OCI-LY1 (cell line): ENCODE measurements around the gene ABCB10.

Experiments
- H2AFZ ChIP-seq: fragments of 200-600 bp; sonication (generic), shearing (Covaris generic); 2 replicates; pipeline ENCODE4 v1.6.0; 2014; ENCODE audit warnings: antibody characterized with exemption, mild to moderate bottlenecking, low read length
- H3F3A ChIP-seq: fragments of 200-600 bp; sonication (generic), shearing (Covaris generic); 2 replicates; pipeline ENCODE4 v1.6.0; 2014; ENCODE audit warnings: mild to moderate bottlenecking, antibody characterized with exemption, low read length, moderate library complexity; ENCODE audit not compliant: insufficient read depth
- H3K27ac ChIP-seq: fragments of 200-600 bp; sonication (generic); 2 replicates; pipeline ENCODE4 v1.5.1; 2014; ENCODE audit warnings: low read length, mixed run types, mild to moderate bottlenecking, low read depth; ENCODE audit not compliant: poor library complexity, severe bottlenecking
- H3K27me3 ChIP-seq: fragments of 200-600 bp; sonication (generic); 2 replicates; pipeline ENCODE4 v1.6.0; 2014; ENCODE audit warnings: antibody characterized with exemption, mild to moderate bottlenecking, low read length, moderate library complexity; ENCODE audit not compliant: insufficient read depth
- H3K36me3 ChIP-seq: fragments of 200-600 bp; sonication (generic); 2 replicates; pipeline ENCODE4 v1.6.1; 2014; ENCODE audit warnings: mild to moderate bottlenecking, antibody characterized with exemption, low read length, moderate library complexity, mixed read lengths; ENCODE audit not compliant: insufficient read depth
- H3K4me1 ChIP-seq: fragments of 200-600 bp; sonication (generic); 2 replicates; pipeline ENCODE4 v1.5.1; 2014; ENCODE audit warnings: mild to moderate bottlenecking, low read length, moderate library complexity; ENCODE audit not compliant: insufficient read depth, severe bottlenecking
- H3K4me2 ChIP-seq: fragments of 200-600 bp; sonication (generic), shearing (Covaris generic); 2 replicates; pipeline ENCODE4 v1.6.1; 2014; ENCODE audit warnings: low read length
- H3K4me3 ChIP-seq: fragments of 200-600 bp; sonication (generic); 2 replicates; pipeline ENCODE4 v1.5.1; 2014; ENCODE audit warnings: low read length, low read depth, mild to moderate bottlenecking, mixed read lengths; ENCODE audit not compliant: poor library complexity, severe bottlenecking
- H3K79me2 ChIP-seq: fragments of 200-600 bp; shearing (Covaris generic); 2 replicates; pipeline ENCODE4 v1.6.1; 2016; ENCODE audit warnings: mixed run types, low read length, mixed read lengths; ENCODE audit not compliant: insufficient read depth
- H3K9ac ChIP-seq: fragments of 200-600 bp; sonication (generic), shearing (Covaris generic); 2 replicates; pipeline ENCODE4 v1.6.1; 2014; ENCODE audit warnings: mild to moderate bottlenecking, low read length, mixed read lengths
- H3K9me2 ChIP-seq: fragments of 200-600 bp; sonication (generic), shearing (Covaris generic); 2 replicates; pipeline ENCODE4 v1.6.1; 2014; ENCODE audit warnings: low read depth, mild to moderate bottlenecking, low read length, mixed read lengths
- H3K9me3 ChIP-seq: fragments of 200-600 bp; shearing (Covaris generic); 2 replicates; pipeline ENCODE4 v1.6.1; 2014; ENCODE audit warnings: low read length, mixed read lengths
- H4K20me1 ChIP-seq: fragments of 200-600 bp; sonication (generic), shearing (Covaris generic); 2 replicates; pipeline ENCODE4 v1.6.0; 2016; ENCODE audit warnings: mild to moderate bottlenecking, low read length; ENCODE audit not compliant: insufficient read depth
- CTCF ChIP-seq: fragments of 200-600 bp; sonication (generic), shearing (Covaris generic); IDR thresholded peaks from 2 replicates; pipeline ENCODE4 v1.5.1; 2017; ENCODE audit warnings: mild to moderate bottlenecking, antibody characterized with exemption, low read length, moderate library complexity, mixed read lengths
- EZH2 ChIP-seq: fragments of 200-600 bp; sonication (generic), shearing (Covaris generic); IDR thresholded peaks from 2 replicates; pipeline ENCODE4 v1.8.0; 2017; ENCODE audit warnings: borderline replicate concordance, mixed run types, mild to moderate bottlenecking, antibody characterized with exemption, low read length, moderate library complexity, mixed read lengths

ABCB10 gene

DNA sequence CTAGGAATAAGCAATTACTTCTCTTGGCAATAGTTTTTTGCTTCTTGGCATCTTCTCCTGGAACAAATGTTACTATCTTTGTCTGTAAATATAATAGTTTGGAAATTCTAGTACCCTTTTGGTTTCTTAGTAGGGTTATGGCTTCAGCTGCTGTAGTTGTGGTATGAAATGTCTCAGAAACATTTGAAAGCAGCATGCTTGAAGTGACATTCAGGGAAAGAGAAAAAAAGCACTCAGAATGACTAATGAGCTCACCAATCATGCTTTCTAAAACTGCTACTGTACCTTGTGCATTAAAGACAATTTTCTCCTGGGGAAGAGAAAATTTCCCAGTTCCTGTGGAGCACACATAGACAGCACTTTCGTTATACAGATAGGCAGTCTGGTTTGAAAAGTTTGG is 71.3 kb downstream of the ABCB10 start:
- H3F3A ChIP-seq, result no peaks in the 10 kb centered on the region
- H3K4me1 ChIP-seq, result peaks cover 2% of the 10 kb centered on the region
- no peak for TF ChIP-seq CTCF
- TF ChIP-seq EZH2, result no peak
- H3K4me3 ChIP-seq, result no peak overlapping the region
- H3K9me2 ChIP-seq, result no peaks in the 10 kb centered on the region
- H3K9ac ChIP-seq, result no peak overlapping the region
- no peaks in the 10 kb centered on the region for H3K27me3 ChIP-seq
- no peak overlapping the region for H3K4me2 ChIP-seq
- H3K79me2 ChIP-seq, result no peaks in the 10 kb centered on the region
- no peak overlapping the region for H3K27ac ChIP-seq
- no peaks in the 10 kb centered on the region for H3K9me3 ChIP-seq
- no peak overlapping the region for H2AFZ ChIP-seq
- peaks cover 88% of the 10 kb centered on the region for H3K36me3 ChIP-seq
- H4K20me1 ChIP-seq, result no peaks in the 10 kb centered on the region

DNA sequence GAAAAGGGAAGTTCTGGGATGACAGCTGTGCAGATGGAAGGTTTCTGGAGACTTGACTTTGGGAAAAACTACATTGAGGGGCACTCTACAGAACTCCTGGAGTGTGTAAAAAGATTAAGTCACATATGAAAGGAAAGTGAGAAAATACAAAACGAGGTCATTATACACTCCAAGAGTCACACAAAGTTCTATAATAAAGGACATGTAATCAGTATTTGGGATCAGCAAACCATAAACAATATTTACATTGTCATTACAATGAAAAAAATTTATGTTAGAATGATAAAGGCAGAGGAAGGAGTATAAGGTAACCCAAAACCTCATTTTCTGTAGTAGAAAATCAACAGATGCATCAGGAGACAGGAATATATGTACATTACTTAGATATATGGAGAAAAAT is 73.2 kb downstream of the ABCB10 start:
- Histone ChIP-seq H3K4me3 (no peak overlapping the region), H3K4me1 (peaks cover 20% of the 10 kb centered on the region), H3K36me3 (peaks cover 82% of the 10 kb centered on the region), H3F3A (no peaks in the 10 kb centered on the region), H3K9me2 (no peaks in the 10 kb centered on the region), H3K79me2 (no peaks in the 10 kb centered on the region), H4K20me1 (no peaks in the 10 kb centered on the region), H2AFZ (no peak overlapping the region), H3K9ac (no peak overlapping the region), H3K4me2 (no peak overlapping the region), H3K9me3 (no peaks in the 10 kb centered on the region), H3K27ac (no peak overlapping the region), H3K27me3 (no peaks in the 10 kb centered on the region)
- TF ChIP-seq EZH2 (no peak), CTCF (no peak)

DNA sequence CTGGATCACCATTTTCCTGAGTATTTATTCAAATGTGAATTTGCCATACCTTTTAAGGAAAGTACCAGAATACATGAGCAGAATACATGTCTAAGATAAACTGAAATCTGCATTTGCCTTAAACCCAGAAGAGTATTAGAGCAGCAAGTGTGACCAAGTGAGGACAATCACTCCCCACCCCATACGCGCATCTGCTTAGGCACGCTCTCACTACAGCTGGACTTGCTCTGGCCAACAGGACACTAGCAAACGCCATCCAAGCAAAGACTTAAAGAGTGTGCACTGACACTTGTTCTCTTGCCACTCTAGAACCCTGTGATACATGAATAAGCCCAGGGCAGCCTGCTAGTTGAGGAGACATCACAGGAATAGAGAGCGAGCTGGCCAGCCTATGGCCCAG is 76.0 kb downstream of the ABCB10 start:
- Histone ChIP-seq H3K4me1 (peaks cover 38% of the 10 kb centered on the region), H3K27ac (no peak overlapping the region), H3K79me2 (no peaks in the 10 kb centered on the region), H3K9me2 (no peaks in the 10 kb centered on the region), H3K27me3 (no peaks in the 10 kb centered on the region), H3K9ac (no peak overlapping the region), H3F3A (no peaks in the 10 kb centered on the region), H3K4me3 (no peak overlapping the region), H3K4me2 (no peak overlapping the region), H3K9me3 (no peaks in the 10 kb centered on the region), H2AFZ (no peak overlapping the region), H3K36me3 (peaks cover 65% of the 10 kb centered on the region), H4K20me1 (no peaks in the 10 kb centered on the region)
- TF ChIP-seq EZH2 (no peak), CTCF (no peak)
